ENCODE measurements around the gene MRPL58. TPM values are rescaled to one million over a fixed set of nuclear protein-coding genes. Genes with fewer than 3 reads are reported as not detected.

Gene MRPL58
- total RNA-seq, 1 donor from 2014 or later = 20.9 TPM

DNA sequence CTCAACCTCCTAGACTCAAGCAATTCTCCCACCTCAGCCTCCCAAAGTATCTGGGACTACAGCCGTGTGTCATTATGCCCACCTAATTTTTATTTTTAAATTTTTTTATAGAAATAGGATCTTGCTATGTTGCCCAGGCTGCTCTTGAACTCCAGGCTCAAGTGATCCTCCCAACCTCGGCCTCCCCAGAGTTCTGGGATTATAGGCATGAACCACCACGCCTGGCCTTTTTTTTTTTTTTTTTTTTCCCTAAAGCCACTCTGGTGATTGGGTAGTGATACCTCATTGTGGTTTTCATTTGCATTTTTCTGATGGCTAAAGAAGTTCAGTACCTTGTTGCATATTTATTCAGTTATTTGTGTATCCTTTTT, 26.3 kb upstream of the MRPL58 start:
- Histone ChIP-seq H3K27me3 (ENCODE audit: control insufficient read depth in 3 of 3, insufficient read depth in 3 of 3, low read length in 3 of 3) (peaks cover 0 to 22% (median 22%) of the 10 kb centered on the region in 3 donors), H3K9me3 (ENCODE audit: control insufficient read depth in 3 of 3, low read length in 3 of 3) (no peaks in the 10 kb centered on the region), H3K4me1 (ENCODE audit: control insufficient read depth in 3 of 3, insufficient read depth in 3 of 3, low read length in 3 of 3) (peaks cover 33 to 48% (median 37%) of the 10 kb centered on the region in 3 donors), H3K9ac (ENCODE audit: low read depth in 1 of 3, low read length in 3 of 3) (no peak overlapping the region), H3K27ac (ENCODE audit: low read depth, low read length) (no peak overlapping the region), H3K36me3 (ENCODE audit: control insufficient read depth in 3 of 3, insufficient read depth in 3 of 3, low read length in 3 of 3) (no peaks in the 10 kb centered on the region), H3K4me3 (ENCODE audit: low read length in 3 of 3) (no peak overlapping the region)

DNA sequence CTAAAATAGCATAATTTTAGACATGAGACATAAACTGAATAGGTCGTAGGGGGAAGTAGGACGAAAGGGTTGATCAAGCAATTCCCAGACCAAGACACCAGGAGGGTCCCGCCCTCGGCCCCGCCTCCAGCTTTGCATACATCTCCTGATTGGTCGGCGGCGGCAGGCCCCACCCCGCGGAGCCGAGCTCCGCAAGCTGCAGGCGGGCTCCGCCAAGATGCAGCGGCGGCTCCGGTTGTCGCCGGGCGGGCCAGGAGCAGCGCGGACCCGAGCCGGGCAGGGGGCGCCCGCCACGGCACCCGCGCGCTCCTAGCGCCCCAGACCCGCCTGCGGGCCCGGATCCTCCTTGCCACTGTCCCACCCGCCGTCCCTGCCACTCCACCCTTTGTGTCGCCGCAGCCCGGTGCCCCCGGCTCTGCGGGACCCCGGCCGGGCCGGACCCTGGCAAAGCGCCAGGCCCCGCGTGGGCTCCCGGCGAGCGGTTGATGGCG, 25.0 kb upstream of the MRPL58 start, which contains the start of gene CDR2L:
TSS of gene CDR2L (plus strand) at position 215 of the 491 bp plus-strand sequence. CDS start 412 bp downstream, outside the sequence.
- H3K27me3 ChIP-seq (ENCODE audit: control insufficient read depth in 3 of 3, insufficient read depth in 3 of 3, low read length in 3 of 3) = peaks cover 0 to 9% (median 9%) of the 10 kb centered on the region in 3 donors
- no peaks in the 10 kb centered on the region for H3K9me3 ChIP-seq (ENCODE audit: control insufficient read depth in 3 of 3, low read length in 3 of 3)
- H3K27ac ChIP-seq (ENCODE audit: low read depth, low read length) = peak within 1 kb of the TSS; percentile 93
- H3K9ac ChIP-seq (ENCODE audit: low read depth in 1 of 3, low read length in 3 of 3) = peak within 1 kb of the TSS; percentile 79 to 91 (median 82)
- H3K4me1 ChIP-seq (ENCODE audit: control insufficient read depth in 3 of 3, insufficient read depth in 3 of 3, low read length in 3 of 3) = peaks cover 23 to 35% (median 25%) of the 10 kb centered on the region in 3 donors
- no peaks in the 10 kb centered on the region for H3K36me3 ChIP-seq (ENCODE audit: control insufficient read depth in 3 of 3, insufficient read depth in 3 of 3, low read length in 3 of 3)
- peak within 1 kb of the TSS; percentile 67 to 78 (median 76) for H3K4me3 ChIP-seq (ENCODE audit: low read length in 3 of 3)

DNA sequence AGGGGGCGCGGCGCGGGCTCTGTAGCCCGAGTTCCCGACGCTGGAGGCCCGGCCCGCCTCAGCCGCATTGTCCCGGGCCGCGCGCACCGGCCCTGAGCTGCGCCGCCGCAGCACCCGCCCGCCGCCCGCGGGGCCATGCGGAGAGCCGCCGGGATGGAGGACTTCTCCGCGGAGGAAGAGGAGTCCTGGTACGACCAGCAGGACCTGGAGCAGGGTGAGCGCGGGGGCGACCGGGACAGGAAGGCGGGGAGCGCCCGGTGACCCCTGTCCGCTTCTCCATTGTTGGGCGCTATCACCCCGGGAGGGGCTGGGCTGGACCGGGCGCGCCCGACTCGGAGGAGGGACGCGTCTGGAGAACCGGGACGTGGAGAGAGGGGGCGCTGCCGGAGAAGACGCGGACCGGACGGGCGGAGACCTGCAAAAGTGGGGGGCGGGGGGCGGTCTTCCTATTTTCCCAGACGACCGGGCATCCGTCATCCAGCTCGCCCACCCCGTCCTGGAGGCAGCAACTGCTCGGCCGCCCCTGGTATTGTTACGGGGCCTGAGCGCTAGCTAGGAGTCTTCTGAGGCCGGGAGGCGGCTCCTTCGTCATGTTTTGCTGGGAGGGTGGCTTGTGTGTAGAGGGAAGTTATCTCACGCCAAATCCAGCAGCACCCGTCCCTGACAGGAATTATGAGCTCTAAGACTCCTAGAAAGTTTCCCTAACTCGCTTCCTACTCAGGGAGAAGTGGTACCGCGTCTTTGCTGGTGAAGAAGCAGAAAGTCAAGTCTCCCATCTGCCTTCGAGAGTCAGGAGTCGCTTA, 24.4 kb upstream of the MRPL58 start:
- H3K4me3 ChIP-seq (ENCODE audit: low read length in 3 of 3) = peak overlapping the region; percentile 67 to 78 (median 76)
- H3K27me3 ChIP-seq (ENCODE audit: control insufficient read depth in 3 of 3, insufficient read depth in 3 of 3, low read length in 3 of 3) = peaks cover 0 to 6% (median 6%) of the 10 kb centered on the region in 3 donors
- H3K9ac ChIP-seq (ENCODE audit: low read depth in 1 of 3, low read length in 3 of 3) = peak overlapping the region; percentile 79 to 91 (median 82)
- H3K27ac ChIP-seq (ENCODE audit: low read depth, low read length) = peak overlapping the region; percentile 93
- H3K9me3 ChIP-seq (ENCODE audit: control insufficient read depth in 3 of 3, low read length in 3 of 3) = no peaks in the 10 kb centered on the region
- H3K36me3 ChIP-seq (ENCODE audit: control insufficient read depth in 3 of 3, insufficient read depth in 3 of 3, low read length in 3 of 3) = no peaks in the 10 kb centered on the region
- H3K4me1 ChIP-seq (ENCODE audit: control insufficient read depth in 3 of 3, insufficient read depth in 3 of 3, low read length in 3 of 3) = peaks cover 20 to 33% (median 22%) of the 10 kb centered on the region in 3 donors

- H3K4me3 ChIP-seq (ENCODE audit: low read length in 3 of 3) = peak overlapping the region in 1 of 3 donors; percentile 2
- peak overlapping the region in 1 of 3 donors; percentile 45 for H3K9ac ChIP-seq (ENCODE audit: low read depth in 1 of 3, low read length in 3 of 3)
- no peaks in the 10 kb centered on the region for H3K9me3 ChIP-seq (ENCODE audit: control insufficient read depth in 3 of 3, low read length in 3 of 3)
- peaks cover 0 to 3% (median 2%) of the 10 kb centered on the region in 3 donors for H3K27me3 ChIP-seq (ENCODE audit: control insufficient read depth in 3 of 3, insufficient read depth in 3 of 3, low read length in 3 of 3)
- no peaks in the 10 kb centered on the region for H3K36me3 ChIP-seq (ENCODE audit: control insufficient read depth in 3 of 3, insufficient read depth in 3 of 3, low read length in 3 of 3)
- peaks cover 20 to 33% (median 22%) of the 10 kb centered on the region in 3 donors for H3K4me1 ChIP-seq (ENCODE audit: control insufficient read depth in 3 of 3, insufficient read depth in 3 of 3, low read length in 3 of 3)
- peak overlapping the region; percentile 6 for H3K27ac ChIP-seq (ENCODE audit: low read depth, low read length)
Observed at GRCh38 chr17:74990581-74991105, 21.8 kb upstream of the MRPL58 start.

GRCh38 chr17:74992223-74992622, 20.2 kb upstream of the MRPL58 start:
- no peak overlapping the region for H3K4me3 ChIP-seq (ENCODE audit: low read length in 3 of 3)
- no peak overlapping the region for H3K9ac ChIP-seq (ENCODE audit: low read depth in 1 of 3, low read length in 3 of 3)
- H3K36me3 ChIP-seq (ENCODE audit: control insufficient read depth in 3 of 3, insufficient read depth in 3 of 3, low read length in 3 of 3) = no peaks in the 10 kb centered on the region
- peaks cover 17 to 28% (median 20%) of the 10 kb centered on the region in 3 donors for H3K4me1 ChIP-seq (ENCODE audit: control insufficient read depth in 3 of 3, insufficient read depth in 3 of 3, low read length in 3 of 3)
- H3K9me3 ChIP-seq (ENCODE audit: control insufficient read depth in 3 of 3, low read length in 3 of 3) = no peaks in the 10 kb centered on the region
- peaks cover 0 to 3% (median 0%) of the 10 kb centered on the region in 3 donors for H3K27me3 ChIP-seq (ENCODE audit: control insufficient read depth in 3 of 3, insufficient read depth in 3 of 3, low read length in 3 of 3)
- no peak overlapping the region for H3K27ac ChIP-seq (ENCODE audit: low read depth, low read length)

GRCh38 chr17:74994440-74994839, 18.0 kb upstream of the MRPL58 start:
- H3K36me3 ChIP-seq (ENCODE audit: control insufficient read depth in 3 of 3, insufficient read depth in 3 of 3, low read length in 3 of 3) = peaks cover 0 to 2% (median 0%) of the 10 kb centered on the region in 3 donors
- peaks cover 7 to 13% (median 9%) of the 10 kb centered on the region in 3 donors for H3K4me1 ChIP-seq (ENCODE audit: control insufficient read depth in 3 of 3, insufficient read depth in 3 of 3, low read length in 3 of 3)
- no peak overlapping the region for H3K4me3 ChIP-seq (ENCODE audit: low read length in 3 of 3)
- H3K27me3 ChIP-seq (ENCODE audit: control insufficient read depth in 3 of 3, insufficient read depth in 3 of 3, low read length in 3 of 3) = no peaks in the 10 kb centered on the region
- no peak overlapping the region for H3K27ac ChIP-seq (ENCODE audit: low read depth, low read length)
- H3K9me3 ChIP-seq (ENCODE audit: control insufficient read depth in 3 of 3, low read length in 3 of 3) = no peaks in the 10 kb centered on the region
- H3K9ac ChIP-seq (ENCODE audit: low read depth in 1 of 3, low read length in 3 of 3) = no peak overlapping the region

DNA sequence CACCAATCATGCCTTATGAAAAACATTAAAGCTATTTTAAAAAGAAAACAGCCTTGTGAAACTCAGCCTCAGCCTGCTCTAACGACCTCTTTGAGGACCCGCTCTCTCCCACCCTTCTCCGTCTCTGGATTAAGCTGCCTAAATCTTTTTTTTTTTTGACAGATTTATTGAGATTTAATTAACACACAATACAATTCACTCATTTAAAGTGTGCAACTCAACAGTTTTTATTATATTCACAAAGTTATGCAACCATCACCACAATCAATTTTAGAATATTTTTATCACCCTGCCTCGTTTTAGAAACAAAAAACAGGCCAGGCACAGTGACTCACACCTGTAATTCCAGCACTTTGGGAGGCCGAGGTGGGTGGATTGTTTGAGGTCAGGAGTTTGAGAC, 16.6 kb upstream of the MRPL58 start:
- H3K27ac ChIP-seq (ENCODE audit: low read depth, low read length) = no peak overlapping the region
- no peaks in the 10 kb centered on the region for H3K27me3 ChIP-seq (ENCODE audit: control insufficient read depth in 3 of 3, insufficient read depth in 3 of 3, low read length in 3 of 3)
- no peaks in the 10 kb centered on the region for H3K9me3 ChIP-seq (ENCODE audit: control insufficient read depth in 3 of 3, low read length in 3 of 3)
- no peak overlapping the region for H3K4me3 ChIP-seq (ENCODE audit: low read length in 3 of 3)
- H3K9ac ChIP-seq (ENCODE audit: low read depth in 1 of 3, low read length in 3 of 3) = no peak overlapping the region
- H3K4me1 ChIP-seq (ENCODE audit: control insufficient read depth in 3 of 3, insufficient read depth in 3 of 3, low read length in 3 of 3) = peaks cover 0 to 1% (median 0%) of the 10 kb centered on the region in 3 donors
- H3K36me3 ChIP-seq (ENCODE audit: control insufficient read depth in 3 of 3, insufficient read depth in 3 of 3, low read length in 3 of 3) = peaks cover 0 to 3% (median 0%) of the 10 kb centered on the region in 3 donors

DNA sequence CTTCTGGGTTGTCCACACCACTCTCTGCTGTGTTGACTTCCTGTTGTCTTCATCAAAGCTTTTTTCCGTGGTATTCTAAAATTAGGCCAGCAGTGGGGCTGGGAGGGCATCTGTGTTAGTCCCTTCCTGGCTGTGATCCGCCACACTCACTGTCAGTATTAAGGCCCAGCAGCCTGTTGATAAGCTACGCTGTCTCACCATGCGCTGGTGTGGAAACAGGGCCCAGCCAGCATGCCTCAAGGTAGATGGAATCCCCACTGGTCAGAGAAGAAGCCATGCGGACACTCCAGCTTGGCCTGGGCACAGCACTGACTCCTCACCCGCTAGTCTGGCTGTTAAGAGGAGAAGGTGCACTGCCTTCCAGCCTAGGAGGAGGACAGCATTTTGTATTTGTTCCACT, 13.7 kb upstream of the MRPL58 start:
- Histone ChIP-seq H3K4me1 (ENCODE audit: control insufficient read depth in 3 of 3, insufficient read depth in 3 of 3, low read length in 3 of 3) (no peaks in the 10 kb centered on the region), H3K27ac (ENCODE audit: low read depth, low read length) (no peak overlapping the region), H3K4me3 (ENCODE audit: low read length in 3 of 3) (no peak overlapping the region), H3K27me3 (ENCODE audit: control insufficient read depth in 3 of 3, insufficient read depth in 3 of 3, low read length in 3 of 3) (no peaks in the 10 kb centered on the region), H3K9ac (ENCODE audit: low read depth in 1 of 3, low read length in 3 of 3) (no peak overlapping the region), H3K9me3 (ENCODE audit: control insufficient read depth in 3 of 3, low read length in 3 of 3) (no peaks in the 10 kb centered on the region), H3K36me3 (ENCODE audit: control insufficient read depth in 3 of 3, insufficient read depth in 3 of 3, low read length in 3 of 3) (peaks cover 0 to 12% (median 11%) of the 10 kb centered on the region in 3 donors)

GRCh38 chr17:74999523-74999922, 12.9 kb upstream of the MRPL58 start:
- H3K36me3 ChIP-seq (ENCODE audit: control insufficient read depth in 3 of 3, insufficient read depth in 3 of 3, low read length in 3 of 3) = peaks cover 0 to 14% (median 13%) of the 10 kb centered on the region in 3 donors
- no peaks in the 10 kb centered on the region for H3K9me3 ChIP-seq (ENCODE audit: control insufficient read depth in 3 of 3, low read length in 3 of 3)
- no peak overlapping the region for H3K27ac ChIP-seq (ENCODE audit: low read depth, low read length)
- H3K4me1 ChIP-seq (ENCODE audit: control insufficient read depth in 3 of 3, insufficient read depth in 3 of 3, low read length in 3 of 3) = no peaks in the 10 kb centered on the region
- H3K9ac ChIP-seq (ENCODE audit: low read depth in 1 of 3, low read length in 3 of 3) = no peak overlapping the region
- H3K4me3 ChIP-seq (ENCODE audit: low read length in 3 of 3) = no peak overlapping the region
- no peaks in the 10 kb centered on the region for H3K27me3 ChIP-seq (ENCODE audit: control insufficient read depth in 3 of 3, insufficient read depth in 3 of 3, low read length in 3 of 3)

Data from skeletal muscle tissue (tissue), 4 donors.